HEK293 (cell line): ENCODE results near the gene IL1RN.

Source experiments
- CTCF ChIA-PET: fragments of 350-600 bp; formaldehyde crosslinking; extraction: SDS; loops from one replicate; lab custom pipeline; 2021; ENCODE audit warnings: antibody characterized with exemption; lab: Yijun Ruan, JAX
- POLR2A ChIA-PET: fragments of 300-600 bp; formaldehyde crosslinking; extraction: SDS; loops from one replicate; lab custom pipeline; 2020; ENCODE audit warnings: antibody characterized with exemption, inconsistent platforms; lab: Yijun Ruan, JAX
- H3K27ac ChIP-seq: fragments of 200-500 bp; sonication (Bioruptor generic); 2 replicates; pipeline ENCODE4 v1.5.1; 2014; ENCODE audit warnings: low read depth, low read length, control low read depth, inconsistent platforms; ENCODE audit errors: extremely low read depth
- H3K36me3 ChIP-seq, 2 experiments: fragments of 200-500 bp in 1 of 2; sonication (Bioruptor generic) in 1 of 2; 1 replicate in 1 of 2; 2 replicates in 1 of 2; pipeline ENCODE4 v1.5.1; 2014 to 2017; ENCODE audit warnings: inconsistent platforms in 2 of 2, low read length in 2 of 2; ENCODE audit not compliant: control insufficient read depth in 2 of 2, insufficient read depth in 1 of 2
- H3K4me1 ChIP-seq: fragments of 200-500 bp; sonication (Bioruptor generic); 2 replicates; pipeline ENCODE4 v1.5.1; 2014; ENCODE audit warnings: mild to moderate bottlenecking, low read length, inconsistent platforms; ENCODE audit not compliant: control insufficient read depth, insufficient read depth
- H3K4me3 ChIP-seq: 2 replicates; pipeline ENCODE4 v1.5.1; 2011; ENCODE audit warnings: low read depth, mild to moderate bottlenecking, control low read depth, low read length, moderate library complexity
- H3K9me3 ChIP-seq: fragments of 200-500 bp; sonication (Bioruptor generic); 2 replicates; pipeline ENCODE4 v1.5.1; 2014; ENCODE audit warnings: low read depth, low read length, inconsistent platforms; ENCODE audit not compliant: control insufficient read depth, insufficient read depth
- EGR2 ChIP-seq: fragments of 450-650 bp; formaldehyde crosslinking; IDR thresholded peaks from 2 replicates; pipeline ENCODE4 v1.5.1; 2016; ENCODE audit warnings: low read depth, missing biosample characterization, missing genetic modification characterization
- GLIS1 ChIP-seq: fragments of 450-650 bp; formaldehyde crosslinking; IDR thresholded peaks from 2 replicates; pipeline ENCODE4 v1.5.1; 2016; ENCODE audit warnings: missing biosample characterization, missing genetic modification characterization
- PRDM1 ChIP-seq: fragments of 450-650 bp; formaldehyde crosslinking; IDR thresholded peaks from 2 replicates; pipeline ENCODE4; 2016; ENCODE audit warnings: missing biosample characterization, missing genetic modification characterization
- SCRT2 ChIP-seq: fragments of 450-650 bp; formaldehyde crosslinking; IDR thresholded peaks from 2 replicates; pipeline ENCODE4 v1.5.1; 2016; ENCODE audit warnings: missing biosample characterization, missing genetic modification characterization
- SP2 ChIP-seq: fragments of 450-650 bp; formaldehyde crosslinking; IDR thresholded peaks from 2 replicates; pipeline ENCODE4 v1.5.1; 2016; ENCODE audit warnings: missing biosample characterization, missing genetic modification characterization
- SP7 ChIP-seq: fragments of 450-650 bp; formaldehyde crosslinking; IDR thresholded peaks from 2 replicates; pipeline ENCODE4 v1.5.1; 2016; ENCODE audit warnings: missing biosample characterization, missing genetic modification characterization
- ZFHX2 ChIP-seq: fragments of 450-650 bp; formaldehyde crosslinking; conservative IDR thresholded peaks from 2 replicates; pipeline ENCODE4 v1.5.1; 2016; ENCODE audit warnings: missing biosample characterization, missing genetic modification characterization
- ZNF121 ChIP-seq: fragments of 450-650 bp; formaldehyde crosslinking; IDR thresholded peaks from 2 replicates; pipeline ENCODE4 v1.5.1; 2016; ENCODE audit warnings: missing biosample characterization, missing genetic modification characterization
- ZNF354C ChIP-seq: fragments of 450-650 bp; formaldehyde crosslinking; IDR thresholded peaks from 2 replicates; pipeline ENCODE4 v1.5.1; 2016; ENCODE audit warnings: missing biosample characterization, missing genetic modification characterization, low read depth, borderline replicate concordance
- ZNF416 ChIP-seq: fragments of 450-650 bp; formaldehyde crosslinking; IDR thresholded peaks from 2 replicates; pipeline ENCODE4 v1.5.1; 2016; ENCODE audit warnings: missing biosample characterization, missing genetic modification characterization
- ZNF529 ChIP-seq: fragments of 450-650 bp; formaldehyde crosslinking; IDR thresholded peaks from 2 replicates; pipeline ENCODE4 v1.5.1; 2017; ENCODE audit warnings: missing genetic modification characterization, missing biosample characterization; ENCODE audit not compliant: insufficient replicate concordance
- ZNF530 ChIP-seq: fragments of 450-650 bp; formaldehyde crosslinking; IDR thresholded peaks from 2 replicates; pipeline ENCODE4 v1.5.1; 2016; ENCODE audit warnings: low read depth, missing biosample characterization, missing genetic modification characterization
- ZNF626 ChIP-seq: fragments of 450-650 bp; sonication (Bioruptor Pico); formaldehyde crosslinking; IDR thresholded peaks from 2 replicates; pipeline ENCODE4 v1.5.1; 2018; ENCODE audit warnings: missing biosample characterization, missing genetic modification characterization, inconsistent platforms
- ZNF654 ChIP-seq: fragments of 450-650 bp; formaldehyde crosslinking; IDR thresholded peaks from 2 replicates; pipeline ENCODE4 v1.5.1; 2016; ENCODE audit warnings: low read depth, missing biosample characterization, missing genetic modification characterization
- ZNF664 ChIP-seq: fragments of 450-650 bp; formaldehyde crosslinking; IDR thresholded peaks from 2 replicates; pipeline ENCODE4 v1.5.1; 2016; ENCODE audit warnings: missing biosample characterization, missing genetic modification characterization
- ZNF707 ChIP-seq: fragments of 450-650 bp; formaldehyde crosslinking; IDR thresholded peaks from 2 replicates; pipeline ENCODE4 v1.5.1; 2016; ENCODE audit warnings: missing biosample characterization, missing genetic modification characterization
- ZNF747 ChIP-seq: fragments of 450-650 bp; formaldehyde crosslinking; IDR thresholded peaks from 2 replicates; pipeline ENCODE4 v1.5.1; 2016; ENCODE audit warnings: missing biosample characterization, missing genetic modification characterization
- ZNF768 ChIP-seq: fragments of 450-650 bp; formaldehyde crosslinking; IDR thresholded peaks from 2 replicates; pipeline ENCODE4 v1.5.1; 2018; ENCODE audit warnings: missing biosample characterization, mild to moderate bottlenecking, missing genetic modification characterization
- TF ChIP-seq, protein P1 (sequence below): fragments of 450-650 bp; formaldehyde crosslinking; IDR thresholded peaks from 2 replicates; pipeline ENCODE4 v1.5.1; 2016; ENCODE audit warnings: missing biosample characterization, missing genetic modification characterization

The IL1RN gene

DNA sequence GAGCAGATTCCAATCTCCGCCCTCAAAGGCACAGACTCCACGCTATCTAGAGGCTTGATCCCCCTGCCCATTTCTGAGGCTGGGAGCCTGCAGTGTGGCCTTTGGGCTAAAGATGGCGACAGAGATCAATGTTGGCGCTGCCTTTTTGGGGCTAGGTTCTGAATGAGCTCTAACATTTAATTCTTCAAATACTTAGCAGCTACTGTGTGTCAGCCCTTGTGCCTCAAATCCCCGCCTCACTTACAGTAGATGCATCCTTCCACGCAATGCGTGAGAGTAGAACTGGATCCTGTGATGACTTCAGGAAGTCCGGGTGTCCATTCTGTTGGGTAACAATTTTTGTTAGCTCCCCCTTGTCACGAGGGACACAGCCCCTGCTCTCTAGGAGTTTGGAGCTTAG is 47.3 kb upstream of the IL1RN start:
- H3K4me1 ChIP-seq: no peaks in the 10 kb centered on the region
- H3K9me3 ChIP-seq: no peaks in the 10 kb centered on the region
- POLR2A ChIA-PET: no interaction called here
- H3K4me3 ChIP-seq: no peak overlapping the region
- CTCF ChIA-PET: interaction anchor here (0.6 to 2.3 kb wide), 41 partner anchors 10 to 311 kb away, joined by 3 to 27 read pairs (median 4); partner anchors contain the start of gene IL1F10
- no peak overlapping the region for H3K27ac ChIP-seq
- no peaks in the 10 kb centered on the region for H3K36me3 ChIP-seq
- TF ChIP-seq ZNF654 (tag by site-specific recombination) (peak; percentile 41), ZNF416 (no peak), ZNF664 (tag by site-specific recombination) (peak; percentile 74), ZNF707 (tag by site-specific recombination) (no peak)

DNA sequence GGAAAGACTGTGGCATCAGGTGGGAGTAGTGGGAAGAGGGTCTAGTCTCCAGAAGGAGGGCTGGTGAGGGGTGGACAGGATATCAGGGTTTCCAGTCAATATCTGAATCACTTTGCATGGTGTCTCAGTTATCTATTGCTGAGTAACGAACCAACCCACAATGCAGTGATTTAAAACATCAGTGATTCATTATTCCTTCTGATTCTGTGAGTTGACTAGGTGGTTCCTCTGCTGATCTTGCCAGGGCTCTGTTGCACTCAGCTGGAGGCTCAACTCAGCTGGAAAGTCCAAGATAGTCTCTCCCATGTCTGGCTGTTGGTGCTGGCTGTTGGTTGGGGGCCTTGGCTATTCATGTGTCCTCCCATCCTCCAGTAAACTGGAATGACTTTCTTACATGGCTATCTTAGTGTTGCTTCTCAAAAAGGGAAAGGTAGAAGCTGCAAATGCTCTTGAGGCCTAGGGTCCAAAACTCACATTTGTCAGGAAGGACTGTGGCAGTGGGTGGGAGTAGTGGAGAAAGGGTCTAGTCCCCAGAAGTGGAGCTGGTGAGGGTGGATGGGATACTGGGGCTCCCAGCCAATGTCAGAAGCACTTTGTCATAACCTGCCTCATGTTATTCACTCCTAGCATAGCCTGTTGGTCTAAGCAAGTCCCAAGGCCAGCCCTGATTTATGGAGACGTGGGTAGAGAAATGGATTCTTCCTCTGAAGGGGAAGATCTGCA is 45.7 kb upstream of the IL1RN start:
- no peaks in the 10 kb centered on the region for H3K4me1 ChIP-seq
- TF ChIP-seq ZNF626 (tag by site-specific recombination): no peak
- no peak for TF ChIP-seq ZNF530 (tag by site-specific recombination)
- no peak for TF ChIP-seq ZNF354C (tag by site-specific recombination)
- TF ChIP-seq ZNF707 (tag by site-specific recombination): no peak
- no peak for TF ChIP-seq SP2 (tag by site-specific recombination)
- TF ChIP-seq SP7: no peak
- TF ChIP-seq ZNF529 (tag by site-specific recombination): no peak
- TF ChIP-seq SCRT2 (tag by site-specific recombination): no peak
- TF ChIP-seq PRDM1 (tag by site-specific recombination): no peak
- no peaks in the 10 kb centered on the region for H3K9me3 ChIP-seq
- H3K36me3 ChIP-seq: no peaks in the 10 kb centered on the region
- H3K4me3 ChIP-seq: no peak overlapping the region
- no peak overlapping the region for H3K27ac ChIP-seq
- POLR2A ChIA-PET: no interaction called here
- CTCF ChIA-PET: interaction anchor here (2.0 to 2.3 kb wide), 2 partner anchors 56 kb away, joined by 9 to 25 read pairs; no protein-coding TSS in a partner anchor

- Histone ChIP-seq H3K9me3 (no peaks in the 10 kb centered on the region), H3K4me3 (no peak overlapping the region)
- no peak for TF ChIP-seq ZNF747
- TF ChIP-seq GLIS1 (tag by site-specific recombination): no peak
- TF ChIP-seq SP7: no peak
- TF ChIP-seq ZNF626 (tag by site-specific recombination): no peak
- TF ChIP-seq ZFHX2: no peak
- TF ChIP-seq, all 188 proteins: peak for 0
- ChIA-PET POLR2A (no interaction called here), CTCF (interaction anchor here (0.6 to 2.0 kb wide), 8 partner anchors 10 to 307 kb away, joined by 3 to 9 read pairs (median 4); no protein-coding TSS in a partner anchor)
- no peak overlapping the region for H3K27ac ChIP-seq
- no peaks in the 10 kb centered on the region for H3K36me3 ChIP-seq
- no peaks in the 10 kb centered on the region for H3K4me1 ChIP-seq
Observed at GRCh38 chr2:113083296-113083695, 44.1 kb upstream of the IL1RN start.

GRCh38 chr2:113084249-113085000 is 43.0 kb upstream of the IL1RN start:
- Histone ChIP-seq H3K27ac (no peak overlapping the region), H3K4me1 (no peaks in the 10 kb centered on the region), H3K4me3 (no peak overlapping the region), H3K9me3 (no peaks in the 10 kb centered on the region), H3K36me3 (no peaks in the 10 kb centered on the region)
- POLR2A ChIA-PET: no interaction called here
- CTCF ChIA-PET: interaction anchor here (0.7 to 1.5 kb wide), 11 partner anchors 8 to 306 kb away, joined by 3 to 10 read pairs (median 3); no protein-coding TSS in a partner anchor
- TF ChIP-seq ZNF121 (tag by site-specific recombination): no peak
- peak; percentile 44 for TF ChIP-seq SCRT2 (tag by site-specific recombination)
- no peak for TF ChIP-seq ZNF768 (tag by site-specific recombination)
- TF ChIP-seq, protein P1, sequence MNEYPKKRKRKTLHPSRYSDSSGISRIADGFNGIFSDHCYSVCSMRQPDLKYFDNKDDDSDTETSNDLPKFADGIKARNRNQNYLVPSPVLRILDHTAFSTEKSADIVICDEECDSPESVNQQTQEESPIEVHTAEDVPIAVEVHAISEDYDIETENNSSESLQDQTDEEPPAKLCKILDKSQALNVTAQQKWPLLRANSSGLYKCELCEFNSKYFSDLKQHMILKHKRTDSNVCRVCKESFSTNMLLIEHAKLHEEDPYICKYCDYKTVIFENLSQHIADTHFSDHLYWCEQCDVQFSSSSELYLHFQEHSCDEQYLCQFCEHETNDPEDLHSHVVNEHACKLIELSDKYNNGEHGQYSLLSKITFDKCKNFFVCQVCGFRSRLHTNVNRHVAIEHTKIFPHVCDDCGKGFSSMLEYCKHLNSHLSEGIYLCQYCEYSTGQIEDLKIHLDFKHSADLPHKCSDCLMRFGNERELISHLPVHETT (tag by site-specific recombination): no peak
- TF ChIP-seq EGR2 (tag by site-specific recombination): no peak
- TF ChIP-seq, all 188 proteins: peak for 1
